NB4 (cell line): ENCODE results near the gene MAMLD1.

Experiments
- CTCF ChIP-seq: IDR thresholded peaks from one replicate; pipeline ENCODE4 v1.5.1; 2012; ENCODE audit warnings: low read depth, low read length
- MYC ChIP-seq: IDR thresholded peaks from 2 replicates; pipeline ENCODE4 v1.6.1; 2011; ENCODE audit warnings: low read depth, low read length
- POLR2A ChIP-seq: IDR thresholded peaks from 2 replicates; pipeline ENCODE4 v1.6.1; 2011; ENCODE audit warnings: mild to moderate bottlenecking; ENCODE audit not compliant: insufficient read length; ENCODE audit errors: extremely low read depth

- TF ChIP-seq CTCF (no peak), MYC (no peak), POLR2A (no peak)
Observed at GRCh38 chrX:150347471-150347870, 15.6 kb upstream of the MAMLD1 start.
